HepG2 (cell line): ENCODE results near the gene IP6K3. TPM values are rescaled to one million over a fixed set of nuclear protein-coding genes. Genes with fewer than 3 reads are reported as not detected.

Experiments
- ATAC-seq: fragments of 200-7000 bp; cut with Tn5 transposase; 3 replicates; pipeline ENCODE4 v1.9.1; 2020; ENCODE audit warnings: mild to moderate bottlenecking, moderate library complexity
- BruUV-seq: library from RNA; stranded (reverse); fragments of 400-500 nt; replicated peaks from 2 replicates; lab custom pipeline; 2021; lab: Mats Ljungman, UMichigan
- CTCF ChIA-PET: fragments of 300-600 bp; formaldehyde crosslinking; extraction: SDS; loops from one replicate; lab custom pipeline; 2021; ENCODE audit warnings: low total read pairs, inconsistent platforms, low intra/inter-chr PET ratio; lab: Yijun Ruan, JAX
- POLR2A ChIA-PET: fragments of 350-600 bp; sonication (Branson Sonifier 250); formaldehyde crosslinking; loops from one replicate; lab custom pipeline; 2020; ENCODE audit warnings: antibody characterized with exemption, inconsistent platforms; lab: Yijun Ruan, JAX
- DNase-seq: peaks from one replicate; pipeline ENCODE4 v3.0.0-alpha.2; 2015; ENCODE audit warnings: low spot score
- FAIRE-seq: peaks from 3 replicates; lab custom pipeline; 2011; peaks lifted over from hg19 to GRCh38; lab: Jason Lieb, UNC
- H2AFZ ChIP-seq: one replicate; pipeline ENCODE4 v1.6.1; 2011; ENCODE audit warnings: low read length, inconsistent platforms
- H3K27ac ChIP-seq: fragments of 300-600 bp; 3 replicates; pipeline ENCODE4 v1.8.0; 2011; ENCODE audit warnings: mixed run types, mild to moderate bottlenecking, mixed read lengths, low read length, inconsistent platforms; ENCODE audit not compliant: insufficient read depth; ENCODE audit errors: extremely low read length
- H3K27me3 ChIP-seq, 2 experiments: fragments of 200-600 bp in 1 of 2; 2 replicates in 1 of 2; 3 replicates in 1 of 2; pipeline versions ENCODE4 v1.6.0 to v1.8.0; 2011; ENCODE audit warnings: low read length in 2 of 2, mild to moderate bottlenecking in 2 of 2, moderate library complexity in 2 of 2, inconsistent platforms in 1 of 2; ENCODE audit not compliant: insufficient read depth in 2 of 2, control insufficient read depth in 1 of 2
- H3K36me3 ChIP-seq, 2 experiments: fragments of 200-600 bp in 1 of 2; replicated peaks in 1 of 2; 2 replicates in 1 of 2; 3 replicates in 1 of 2; pipeline versions ENCODE4 v1.5.1 to v1.8.0; 2011; ENCODE audit warnings: low read length in 2 of 2, inconsistent platforms in 1 of 2; ENCODE audit not compliant: insufficient read depth in 2 of 2, control insufficient read depth in 1 of 2
- H3K4me1 ChIP-seq: 2 replicates; pipeline ENCODE4 v1.5.1; 2012; ENCODE audit warnings: low read length, inconsistent platforms; ENCODE audit not compliant: insufficient read depth
- H3K4me2 ChIP-seq: 2 replicates; pipeline ENCODE4 v1.6.0; 2011; ENCODE audit warnings: low read depth, low read length, inconsistent platforms
- H3K4me3 ChIP-seq, 3 experiments: fragments of 200-600 bp in 1 of 3; sonication (generic), shearing (Covaris generic) in 1 of 3; replicated peaks in 1 of 3; 2 replicates each; pipeline ENCODE4 v1.5.1; 2011 to 2016; ENCODE audit warnings: low read length in 3 of 3, inconsistent platforms in 2 of 3, low read depth in 2 of 3, mild to moderate bottlenecking in 2 of 3, control low read depth in 1 of 3, mixed read lengths in 1 of 3; ENCODE audit not compliant: insufficient read depth in 1 of 3
- H3K79me2 ChIP-seq: one replicate; pipeline ENCODE4 v1.6.1; 2011; ENCODE audit warnings: low read length, inconsistent platforms; ENCODE audit not compliant: insufficient read depth
- H3K9ac ChIP-seq: 2 replicates; pipeline ENCODE4 v1.6.0; 2011; ENCODE audit warnings: mild to moderate bottlenecking, low read depth, low read length, inconsistent platforms; ENCODE audit not compliant: insufficient read depth
- H3K9me3 ChIP-seq: 2 replicates; pipeline ENCODE4 v1.5.1; 2012; ENCODE audit warnings: mild to moderate bottlenecking, low read length
- H4K20me1 ChIP-seq: 2 replicates; pipeline ENCODE4 v1.6.0; 2011; ENCODE audit warnings: inconsistent platforms, mild to moderate bottlenecking, low read length, moderate library complexity; ENCODE audit not compliant: insufficient read depth
- ATM ChIP-seq: fragments of 450-650 bp; IDR thresholded peaks from 2 replicates; pipeline ENCODE4 v1.7.1; 2017; ENCODE audit warnings: mild to moderate bottlenecking, borderline replicate concordance
- BCL3 ChIP-seq: sonication (generic); formaldehyde crosslinking; IDR thresholded peaks from 2 replicates; pipeline ENCODE4 v1.5.1; 2020; ENCODE audit warnings: mild to moderate bottlenecking, missing genetic modification reagents, moderate library complexity
- CENPX ChIP-seq: sonication (generic); formaldehyde crosslinking; IDR thresholded peaks from 2 replicates; pipeline ENCODE4 v1.9.0; 2021; ENCODE audit warnings: mild to moderate bottlenecking, missing genetic modification reagents, moderate library complexity
- NFKB2 ChIP-seq: sonication (generic); formaldehyde crosslinking; IDR thresholded peaks from 2 replicates; pipeline ENCODE4 v1.4.0; 2020; ENCODE audit warnings: missing genetic modification reagents, borderline replicate concordance
- SIN3A ChIP-seq: IDR thresholded peaks from 2 replicates; pipeline ENCODE4 v1.6.1; 2011; ENCODE audit warnings: low read depth, mild to moderate bottlenecking, control low read depth, low read length, borderline replicate concordance
- SNAPC5 ChIP-seq: sonication (generic); formaldehyde crosslinking; IDR thresholded peaks from 2 replicates; pipeline ENCODE4 v1.8.1; 2023; ENCODE audit warnings: mild to moderate bottlenecking, missing genetic modification reagents, borderline replicate concordance
- ZNF460 ChIP-seq: sonication (generic); formaldehyde crosslinking; IDR thresholded peaks from 2 replicates; pipeline ENCODE4 v1.5.1; 2020; ENCODE audit warnings: missing genetic modification reagents, mild to moderate bottlenecking, borderline replicate concordance
- ZNF672 ChIP-seq: sonication (generic); formaldehyde crosslinking; IDR thresholded peaks from 2 replicates; pipeline ENCODE4 v1.8.1; 2022; ENCODE audit warnings: missing genetic modification reagents
- WGBS: methylation state at CpG from one replicate; pipeline ENCODE4 v1.1.6; 2017; ENCODE audit warnings: low lambda C conversion rate; 5-methylcytosine and 5-hydroxymethylcytosine counted together
- in situ Hi-C: cut with HindIII; loops from 2 replicates; pipeline ENCODE4 v1.10.0; 2017; ENCODE audit warnings: low pct_unique_long_range_greater_than_20kb; ENCODE audit not compliant: extremely low pct_ligation_motif_present
- intact Hi-C: fragments of 100-400 bp; cut with micrococcal nuclease; formaldehyde crosslinking; loops from one replicate; pipeline ENCODE4 v1.10.0; 2022; ENCODE audit not compliant: unreplicated experiment
- polyA plus RNA-seq, 8 experiments: library from polyadenylated mRNA; depleted of rRNA in 3 of 8; stranded (reverse) in 7 of 8; unstranded in 1 of 8; fragments of >200 nt; fragmentation: Illumina TruSeq in 4 of 8; extraction: Trizol in 4 of 8; gene quantifications; 2 replicates each; pipeline versions ENCODE4 v1.2.1 to v1.2.3, GENCODE V29; 2011 to 2016; ENCODE audit warnings: low read depth in 4 of 8, missing spikeins in 1 of 8, mixed read lengths in 1 of 8; ENCODE audit not compliant: insufficient read depth in 1 of 8
- total RNA-seq, 5 experiments: library from RNA; depleted of rRNA; stranded (reverse); fragments of >200 nt; fragmentation: Illumina TruSeq; extraction: Trizol; gene quantifications; 2 replicates each; pipeline ENCODE4 v1.2.3, GENCODE V29; 2016; ENCODE audit warnings: low read depth in 1 of 5

IP6K3 gene
- total and polyA plus RNA-seq, 2 of the 13 experiments (the other 11 are each of a cell fraction or from before 2014, with no cell fraction given), result 0.11 to 0.18 TPM

- 20% methylated on average over 10 of the region's 11 CpGs for WGBS
- CTCF ChIA-PET, result no interaction called here
- no peak overlapping the region for H3K4me3 ChIP-seq
- POLR2A ChIA-PET, result interaction anchor here (0.7 to 1.0 kb wide), 2 partner anchors 16 to 56 kb away, joined by 3 read pairs; partner anchors contain the start of gene UQCC2
- TF ChIP-seq BCL3 (CRISPR knock-in tag) (no peak), NFKB2 (CRISPR knock-in tag) (no peak), ATM (no peak), SIN3A (no peak), SNAPC5 (no peak), ZNF672 (CRISPR knock-in tag) (no peak), ZNF460 (no peak), CENPX (CRISPR knock-in tag) (no peak)
- no peak overlapping the region for H3K27ac ChIP-seq
- FAIRE-seq (no peak), DNase-seq (no peak), ATAC-seq (no peak)
- no peak overlapping the region for H3K9ac ChIP-seq
- H3K27me3 ChIP-seq, result peaks cover 7 to 17% of the 10 kb centered on the region in 2 experiments; a peak in 3 of 5 replicates
- peaks cover 11% of the 10 kb centered on the region for H3K4me1 ChIP-seq
- H2AFZ ChIP-seq, result no peak overlapping the region
- H4K20me1 ChIP-seq, result no peaks in the 10 kb centered on the region; the same call in 1 of the 2 replicates
- in situ Hi-C loops (loop anchor here (10.0 kb wide), 1 partner anchor 388 kb away; no protein-coding TSS in a partner anchor), intact Hi-C loops (no loop called here)
- BruUV-seq, result no TSS peak
- H3K4me2 ChIP-seq, result no peak overlapping the region
- no peaks in the 10 kb centered on the region for H3K9me3 ChIP-seq
- H3K79me2 ChIP-seq, result no peaks in the 10 kb centered on the region
- H3K36me3 ChIP-seq, result 0 out of 5 replicates have a peak, but pooled peaks cover 0 to under 1% of the 10 kb centered on the region in 2 experiments
Observed at GRCh38 chr6:33766921-33767907, 20.5 kb upstream of the IP6K3 start.
